HG03108 (cell line): Measurements from ENCODE around the gene GPC6.
"Not testable (repeated sequence)": the region's sequence is repeated elsewhere in the genome, so short reads cannot be mapped to it uniquely, and the experiment has no call there.

Source experiments
- ATAC-seq: cut with Tn5 transposase; IDR thresholded peaks from one replicate; pipeline ENCODE4 v1.9.1; 2021; ENCODE audit warnings: moderate library complexity; ENCODE audit not compliant: unreplicated experiment

Gene GPC6

GRCh38 chr13:94259984-94260383 lies 1033.4 kb downstream of the GPC6 start:
- no peak for ATAC-seq

- no peak for ATAC-seq
Observed at GRCh38 chr13:94261163-94261562, 1034.6 kb downstream of the GPC6 start.

GRCh38 chr13:94263038-94263437 lies 1036.4 kb downstream of the GPC6 start:
- ATAC-seq, result no peak

- no peak for ATAC-seq
Observed at GRCh38 chr13:94267581-94268366, 1041.2 kb downstream of the GPC6 start.

- no peak for ATAC-seq
Observed at GRCh38 chr13:94268661-94269060, 1042.1 kb downstream of the GPC6 start.

- no peak for ATAC-seq
Observed at GRCh38 chr13:94269557-94269956, 1043.0 kb downstream of the GPC6 start.

- ATAC-seq, result no peak
Observed at GRCh38 chr13:94270556-94270955, 1043.9 kb downstream of the GPC6 start.

GRCh38 chr13:94272038-94272437 lies 1045.4 kb downstream of the GPC6 start:
- ATAC-seq, result no peak

- no peak for ATAC-seq
Observed at GRCh38 chr13:94280349-94280748, 1053.7 kb downstream of the GPC6 start.

GRCh38 chr13:94280845-94281244 lies 1054.2 kb downstream of the GPC6 start:
- ATAC-seq, result no peak

GRCh38 chr13:94286581-94286980 lies 1060.0 kb downstream of the GPC6 start:
- ATAC-seq, result no peak

GRCh38 chr13:94291631-94292322 lies 1065.2 kb downstream of the GPC6 start:
- ATAC-seq, result no peak

- ATAC-seq, result no peak
Observed at GRCh38 chr13:94292323-94292640, 1065.7 kb downstream of the GPC6 start.

- ATAC-seq, result no peak
Observed at GRCh38 chr13:94296471-94296870, 1069.9 kb downstream of the GPC6 start.

GRCh38 chr13:94298346-94298745 lies 1071.7 kb downstream of the GPC6 start:
- no peak for ATAC-seq

- no peak for ATAC-seq
Observed at GRCh38 chr13:94300401-94300800, 1073.8 kb downstream of the GPC6 start.

GRCh38 chr13:94301487-94301886 lies 1074.9 kb downstream of the GPC6 start:
- no peak for ATAC-seq

- ATAC-seq, result not testable (repeated sequence)
Observed at GRCh38 chr13:94302847-94303565, 1076.4 kb downstream of the GPC6 start.

- ATAC-seq, result no peak
Observed at GRCh38 chr13:94303644-94304174, 1077.1 kb downstream of the GPC6 start.

GRCh38 chr13:94305033-94305432 lies 1078.4 kb downstream of the GPC6 start:
- no peak for ATAC-seq

- ATAC-seq, result no peak
Observed at GRCh38 chr13:94305463-94305862, 1078.9 kb downstream of the GPC6 start.

- no peak for ATAC-seq
Observed at GRCh38 chr13:94305934-94306333, 1079.3 kb downstream of the GPC6 start.
